ENCODE results near the gene SGK2.

Gene SGK2

GRCh38 chr20:43558412-43559146 lies at the start of gene SGK2:
Gene SGK2, plus strand, starts transcription at chr20:43559027. Its CDS starts 7,469 bp downstream, at chr20:43566496.
- no peak for DNase-seq

- DNase-seq = no peak
Measured at GRCh38 chr20:43511879-43512278, 46.9 kb upstream of the SGK2 start.

GRCh38 chr20:43513372-43513930 lies 45.4 kb upstream of the SGK2 start:
- no peak for DNase-seq

GRCh38 chr20:43513931-43514647 lies 44.7 kb upstream of the SGK2 start:
- peak; percentile 83 for DNase-seq

- no peak for DNase-seq
Measured at GRCh38 chr20:43514648-43514999, 44.2 kb upstream of the SGK2 start.

GRCh38 chr20:43515628-43516027 lies 43.2 kb upstream of the SGK2 start:
- DNase-seq = no peak

GRCh38 chr20:43516251-43516824 lies 42.5 kb upstream of the SGK2 start:
- no peak for DNase-seq

- DNase-seq = no peak
Measured at GRCh38 chr20:43520074-43520630, 38.7 kb upstream of the SGK2 start.

GRCh38 chr20:43525021-43525420 lies 33.8 kb upstream of the SGK2 start:
- DNase-seq = no peak

- DNase-seq = no peak
Measured at GRCh38 chr20:43528258-43528875, 30.5 kb upstream of the SGK2 start.

- DNase-seq = no peak
Measured at GRCh38 chr20:43529051-43529450, 29.8 kb upstream of the SGK2 start.

GRCh38 chr20:43529457-43530153 lies 29.2 kb upstream of the SGK2 start:
- no peak for DNase-seq

GRCh38 chr20:43530321-43531090 lies 28.3 kb upstream of the SGK2 start:
- no peak for DNase-seq

- DNase-seq = no peak
Measured at GRCh38 chr20:43531091-43531443, 27.8 kb upstream of the SGK2 start.

- DNase-seq = no peak
Measured at GRCh38 chr20:43532416-43533055, 26.3 kb upstream of the SGK2 start.

GRCh38 chr20:43533060-43533459 lies 25.8 kb upstream of the SGK2 start:
- no peak for DNase-seq

GRCh38 chr20:43534016-43534415 lies 24.8 kb upstream of the SGK2 start:
- DNase-seq = no peak

GRCh38 chr20:43534791-43535350 lies 24.0 kb upstream of the SGK2 start:
- no peak for DNase-seq

- DNase-seq = no peak
Measured at GRCh38 chr20:43535370-43536004, 23.3 kb upstream of the SGK2 start.
